Measurements from ENCODE around the gene CKMT1A.
"Not testable (repeated sequence)": the region's sequence is repeated elsewhere in the genome, so short reads cannot be mapped to it uniquely, and the experiment has no call there.

Gene CKMT1A

DNA sequence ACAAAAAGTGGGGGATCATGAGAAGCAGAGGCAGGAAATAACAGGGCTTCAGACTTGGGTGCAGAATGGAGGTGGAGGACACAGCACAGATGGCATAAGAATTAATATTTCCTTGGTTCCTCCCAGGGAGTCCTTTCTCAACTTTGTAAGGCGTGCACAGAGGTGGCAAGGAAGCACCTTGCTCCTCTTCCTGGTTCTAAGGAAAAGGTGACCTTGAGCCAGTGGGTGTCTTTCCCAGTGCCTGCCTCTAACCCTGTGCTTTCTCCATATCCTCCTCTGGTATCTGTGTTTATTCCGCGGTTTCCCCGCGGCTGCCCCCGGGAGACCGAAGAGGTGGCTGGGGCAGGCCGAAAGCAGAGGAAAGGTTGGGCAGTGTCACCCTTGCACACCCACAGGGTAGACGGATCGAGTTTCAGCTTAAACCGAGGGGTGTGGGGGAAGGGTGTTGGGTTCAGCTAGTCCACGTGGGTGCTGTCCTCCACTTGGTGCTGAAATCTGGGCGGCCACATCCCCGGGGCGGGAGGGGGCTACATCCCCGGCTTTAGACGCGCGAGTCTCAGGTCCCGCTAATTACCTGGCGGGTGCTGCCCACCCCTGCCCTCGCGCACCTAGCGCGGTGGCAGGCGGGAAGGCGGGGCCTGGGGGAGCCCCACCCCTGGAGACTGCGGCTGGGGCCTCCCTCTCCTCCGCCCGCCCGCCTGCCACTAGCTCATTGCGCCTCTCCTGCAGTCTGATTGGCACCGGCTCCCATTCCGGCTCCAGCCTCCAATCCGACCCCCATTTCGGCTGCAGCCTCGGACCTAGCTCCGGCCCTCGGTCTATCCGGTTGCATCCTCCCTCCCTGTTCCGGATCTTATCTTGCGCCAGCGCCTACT lies at the start of gene CKMT1A:
TSS of gene CKMT1A (plus strand) at position 712 of the 875 bp plus-strand sequence. CDS start 192 bp downstream, outside the sequence.
- H3K27ac ChIP-seq; H3K9me3 ChIP-seq; H3K36me3 ChIP-seq; H3K27me3 ChIP-seq; intact Hi-C loops (cut with DNase I; ENCODE audit: low total_unique reads); H3K4me3 ChIP-seq; H3K4me1 ChIP-seq; DNase-seq: not testable (repeated sequence)

DNA sequence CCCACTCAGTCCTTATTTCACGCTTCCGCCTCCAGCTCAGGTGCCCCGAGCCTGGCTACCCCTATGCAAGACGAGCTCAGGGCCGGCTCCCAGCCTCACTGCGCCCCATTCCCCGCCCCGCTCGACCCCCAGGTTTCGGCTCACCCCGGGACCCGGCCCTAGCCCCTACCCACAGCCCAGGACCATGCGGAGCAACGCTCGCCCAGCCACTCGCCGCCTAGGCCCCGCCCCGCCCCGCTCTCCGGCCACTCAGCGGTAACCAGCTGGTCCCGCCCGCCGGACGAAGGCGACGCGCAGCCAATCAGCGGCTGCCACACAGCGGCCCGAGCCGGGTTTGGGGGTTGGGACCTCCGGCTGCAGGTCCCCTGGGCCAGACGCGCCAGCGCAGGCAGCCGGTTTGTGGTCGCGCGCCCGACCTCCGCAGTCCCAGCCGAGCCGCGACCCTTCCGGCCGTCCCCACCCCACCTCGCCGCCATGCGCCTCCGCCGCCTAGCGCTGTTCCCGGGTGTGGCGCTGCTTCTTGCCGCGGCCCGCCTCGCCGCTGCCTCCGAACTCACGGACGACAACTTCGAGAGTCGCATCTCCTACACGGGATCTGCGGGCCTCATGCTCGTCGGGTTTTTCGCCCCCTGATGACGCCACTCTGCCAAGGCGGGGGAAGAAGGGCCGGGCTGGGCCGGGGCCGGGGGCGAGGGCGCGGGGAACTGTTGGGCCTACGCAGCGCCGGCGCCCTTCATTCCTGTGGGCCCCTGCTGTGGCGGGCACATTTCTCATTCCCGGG lies 44.8 kb upstream of the CKMT1A start, which contains the start of gene CATSPER2:
TSS of gene CATSPER2 (minus strand) at position 196 of the 781 bp plus-strand sequence. CDS start 783 bp downstream, outside the sequence.
- H3K27me3 ChIP-seq = no peaks in the 10 kb centered on the region
- TF ChIP-seq, protein P1, sequence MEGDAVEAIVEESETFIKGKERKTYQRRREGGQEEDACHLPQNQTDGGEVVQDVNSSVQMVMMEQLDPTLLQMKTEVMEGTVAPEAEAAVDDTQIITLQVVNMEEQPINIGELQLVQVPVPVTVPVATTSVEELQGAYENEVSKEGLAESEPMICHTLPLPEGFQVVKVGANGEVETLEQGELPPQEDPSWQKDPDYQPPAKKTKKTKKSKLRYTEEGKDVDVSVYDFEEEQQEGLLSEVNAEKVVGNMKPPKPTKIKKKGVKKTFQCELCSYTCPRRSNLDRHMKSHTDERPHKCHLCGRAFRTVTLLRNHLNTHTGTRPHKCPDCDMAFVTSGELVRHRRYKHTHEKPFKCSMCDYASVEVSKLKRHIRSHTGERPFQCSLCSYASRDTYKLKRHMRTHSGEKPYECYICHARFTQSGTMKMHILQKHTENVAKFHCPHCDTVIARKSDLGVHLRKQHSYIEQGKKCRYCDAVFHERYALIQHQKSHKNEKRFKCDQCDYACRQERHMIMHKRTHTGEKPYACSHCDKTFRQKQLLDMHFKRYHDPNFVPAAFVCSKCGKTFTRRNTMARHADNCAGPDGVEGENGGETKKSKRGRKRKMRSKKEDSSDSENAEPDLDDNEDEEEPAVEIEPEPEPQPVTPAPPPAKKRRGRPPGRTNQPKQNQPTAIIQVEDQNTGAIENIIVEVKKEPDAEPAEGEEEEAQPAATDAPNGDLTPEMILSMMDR (IDR thresholded peaks at IDR 0.05) = no peak
- H3K9me3 ChIP-seq = no peaks in the 10 kb centered on the region
- intact Hi-C loops (cut with DNase I; ENCODE audit: low total_unique reads) = no loop called here
- H3K36me3 ChIP-seq = peaks cover 8 to 51% (median 18%) of the 10 kb centered on the region in 3 donors
- H3K4me3 ChIP-seq = no peak within 1 kb of the TSS
- DNase-seq = no peak
- no peak within 1 kb of the TSS for H3K27ac ChIP-seq
- no peaks in the 10 kb centered on the region for H3K4me1 ChIP-seq

DNA sequence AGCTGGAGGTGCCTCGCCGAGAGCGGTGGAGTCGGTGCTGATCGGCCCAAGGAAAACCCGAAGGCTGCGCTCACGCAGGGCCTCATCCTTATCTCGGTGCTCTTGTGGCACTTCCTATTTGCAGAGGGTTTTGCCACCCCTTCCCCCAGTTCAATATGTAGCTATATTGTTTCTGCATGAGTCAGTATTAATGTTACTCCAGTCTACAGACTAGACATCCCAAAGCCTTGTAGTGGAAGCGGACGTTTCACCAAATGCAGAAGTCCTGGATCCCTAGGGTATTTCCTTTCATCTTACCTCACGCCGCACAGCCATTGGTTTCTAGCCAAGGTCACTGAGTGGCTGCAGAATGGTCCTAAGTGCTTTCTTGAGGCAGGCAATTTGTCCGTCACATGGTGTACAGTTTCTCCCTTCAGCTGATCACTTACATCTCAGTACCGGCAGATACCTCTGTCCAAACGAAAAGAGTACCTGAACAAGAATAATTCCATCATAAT lies 44.2 kb upstream of the CKMT1A start:
- H3K27ac ChIP-seq; H3K4me3 ChIP-seq; DNase-seq; intact Hi-C loops (cut with DNase I; ENCODE audit: low total_unique reads); H3K27me3 ChIP-seq; H3K4me1 ChIP-seq; H3K9me3 ChIP-seq: not testable (repeated sequence)
- peaks cover 8 to 51% (median 18%) of the 10 kb centered on the region in 3 donors for H3K36me3 ChIP-seq

DNA sequence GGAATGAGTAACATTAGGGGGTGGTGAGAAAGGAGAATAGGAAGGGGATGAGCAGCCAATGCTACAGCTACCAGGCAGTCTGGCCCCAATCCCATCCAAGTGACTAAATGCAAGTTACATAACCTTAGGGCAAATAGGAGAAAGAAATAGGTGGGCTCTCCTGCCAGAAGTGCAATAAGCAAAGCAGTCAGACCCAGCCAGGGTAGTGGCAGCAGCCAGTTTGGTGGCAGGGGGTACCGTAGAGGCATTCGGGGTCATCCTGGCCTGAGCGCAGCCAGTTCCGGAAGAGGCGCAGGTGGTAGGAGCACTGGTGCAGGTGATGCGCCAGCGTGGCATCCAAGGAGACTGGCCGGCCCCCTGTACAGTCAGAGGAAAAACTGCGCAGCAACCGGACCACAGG lies 33.9 kb upstream of the CKMT1A start:
- H3K4me1 ChIP-seq; H3K9me3 ChIP-seq; H3K27ac ChIP-seq; H3K27me3 ChIP-seq; H3K4me3 ChIP-seq; H3K36me3 ChIP-seq; DNase-seq; intact Hi-C loops (cut with DNase I; ENCODE audit: low total_unique reads): not testable (repeated sequence)

DNA sequence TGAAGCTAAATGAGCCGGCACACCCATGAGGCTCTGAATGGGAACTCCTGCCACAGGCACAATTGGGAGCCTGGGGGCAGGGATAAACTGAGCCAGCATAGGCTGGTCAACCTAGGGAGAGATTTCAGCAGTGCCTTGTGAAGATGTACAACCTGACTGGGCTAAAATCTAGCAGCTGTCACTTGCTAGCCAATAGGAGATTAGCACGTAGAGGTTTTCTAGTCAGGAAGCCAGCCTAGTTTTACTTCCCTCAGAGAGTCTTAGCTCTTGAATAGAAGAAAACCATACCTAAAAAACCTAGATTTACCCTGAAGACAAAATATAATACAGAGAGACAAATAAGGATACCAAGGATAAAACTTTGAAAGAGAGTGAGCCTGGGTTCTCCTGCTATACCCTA lies 31.4 kb upstream of the CKMT1A start:
- intact Hi-C loops (cut with DNase I; ENCODE audit: low total_unique reads); H3K36me3 ChIP-seq; H3K27ac ChIP-seq; DNase-seq; H3K27me3 ChIP-seq; H3K9me3 ChIP-seq; H3K4me3 ChIP-seq; H3K4me1 ChIP-seq: not testable (repeated sequence)

DNA sequence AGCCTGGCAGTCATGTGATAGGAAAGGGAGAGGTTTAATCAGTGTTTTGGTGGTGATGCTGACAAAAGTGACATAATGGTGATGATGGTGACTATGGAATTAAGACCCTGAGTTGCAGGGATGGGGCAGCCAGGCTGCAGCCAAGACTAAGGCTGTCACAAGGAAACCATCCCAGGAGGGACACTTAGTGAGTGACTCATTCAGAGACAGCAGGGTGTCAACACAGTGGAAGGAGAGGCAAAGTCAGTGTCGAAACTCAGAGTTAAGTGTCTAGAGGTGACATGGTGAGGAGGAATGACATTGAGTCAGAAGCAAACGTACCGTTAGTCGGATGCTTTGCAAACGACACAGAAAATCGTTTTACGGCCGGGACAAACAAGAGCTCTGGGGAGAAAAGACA lies 30.3 kb upstream of the CKMT1A start:
- H3K27ac ChIP-seq; intact Hi-C loops (cut with DNase I; ENCODE audit: low total_unique reads); H3K9me3 ChIP-seq; H3K4me3 ChIP-seq; H3K36me3 ChIP-seq; H3K4me1 ChIP-seq; H3K27me3 ChIP-seq; DNase-seq: not testable (repeated sequence)

DNA sequence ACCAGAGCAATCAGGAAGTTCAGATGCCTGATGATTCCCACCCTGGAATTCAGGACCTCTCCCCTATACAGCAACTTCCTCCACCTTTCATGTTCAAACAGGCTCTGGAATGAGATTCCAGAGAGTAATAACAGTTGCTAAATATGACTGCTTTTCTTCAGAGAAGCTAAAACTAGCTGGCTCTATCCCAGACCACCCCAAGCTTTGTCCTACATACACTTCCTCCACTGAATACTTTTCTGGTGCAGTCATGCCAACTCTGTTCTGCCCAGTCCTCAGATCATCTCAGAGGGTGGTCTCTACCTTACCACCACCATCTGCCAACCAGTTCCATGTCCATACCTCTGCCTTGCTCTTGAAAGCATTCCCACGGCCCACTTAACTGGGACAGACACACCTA lies 27.5 kb upstream of the CKMT1A start:
- DNase-seq; H3K4me1 ChIP-seq; intact Hi-C loops (cut with DNase I; ENCODE audit: low total_unique reads): not testable (repeated sequence)

DNA sequence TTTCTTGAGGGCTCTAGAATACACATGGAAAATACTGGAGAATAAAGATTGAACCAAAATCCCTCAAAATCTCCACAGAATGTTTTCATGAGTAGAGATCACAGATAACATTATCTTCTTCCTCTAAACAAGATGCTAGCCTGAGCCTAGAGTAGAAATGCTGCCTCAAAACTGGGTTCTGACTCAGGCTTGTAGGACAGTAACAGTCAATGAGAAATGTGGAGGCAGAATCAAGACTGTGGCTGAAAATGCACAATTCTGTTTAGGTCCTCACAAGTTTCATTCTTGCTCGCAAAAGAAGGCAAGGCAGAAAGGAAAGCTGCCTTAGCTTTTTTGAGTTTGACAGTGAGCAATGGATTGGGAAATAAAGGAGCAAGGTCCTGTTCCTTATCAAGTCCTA lies 19.5 kb upstream of the CKMT1A start:
- H3K9me3 ChIP-seq; H3K27ac ChIP-seq; H3K27me3 ChIP-seq; intact Hi-C loops (cut with DNase I; ENCODE audit: low total_unique reads); DNase-seq; H3K36me3 ChIP-seq; H3K4me3 ChIP-seq; H3K4me1 ChIP-seq: not testable (repeated sequence)

More for the DNA sequence above, 27.5 kb upstream of the CKMT1A start:
- H3K36me3 ChIP-seq, H3K9me3 ChIP-seq, H3K4me3 ChIP-seq, H3K27me3 ChIP-seq, H3K27ac ChIP-seq: not testable (repeated sequence)

DNA sequence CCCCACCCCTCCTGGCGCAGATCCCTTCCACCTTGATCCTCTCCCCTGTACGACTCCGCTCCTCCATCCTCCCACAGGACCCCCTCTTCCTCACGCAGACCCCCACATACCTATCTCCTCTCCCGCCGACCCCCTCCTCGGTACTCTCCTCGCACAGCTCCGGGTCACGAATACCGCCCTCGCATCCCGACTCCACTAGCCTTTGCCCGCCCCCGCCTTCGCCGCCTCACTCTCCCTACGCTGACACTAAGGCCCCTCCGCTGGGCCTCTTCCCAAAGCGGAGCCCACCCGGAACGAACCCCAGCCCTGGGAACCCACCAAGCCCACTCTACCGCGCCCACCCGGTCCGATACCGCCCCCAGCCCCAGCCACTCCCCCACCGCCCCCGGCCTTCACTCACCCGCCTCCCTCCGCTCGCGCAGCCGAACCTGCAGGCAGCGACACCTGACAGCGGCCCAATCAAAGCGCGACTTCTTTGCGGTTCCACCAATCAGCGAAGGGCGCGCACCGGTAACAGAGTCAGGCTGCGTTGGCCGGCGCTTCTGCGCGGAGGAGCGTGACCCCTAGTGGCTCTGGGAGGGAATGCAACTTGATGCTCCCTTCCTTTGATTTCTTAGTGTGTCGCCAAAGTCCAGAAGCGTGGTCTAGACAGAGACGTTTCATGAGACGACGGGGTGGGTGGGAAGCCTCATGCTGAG lies 3.9 kb upstream of the CKMT1A start:
- H3K4me1 ChIP-seq; intact Hi-C loops (cut with DNase I; ENCODE audit: low total_unique reads); H3K27ac ChIP-seq; H3K27me3 ChIP-seq; H3K9me3 ChIP-seq; H3K36me3 ChIP-seq; H3K4me3 ChIP-seq; DNase-seq: not testable (repeated sequence)

DNA sequence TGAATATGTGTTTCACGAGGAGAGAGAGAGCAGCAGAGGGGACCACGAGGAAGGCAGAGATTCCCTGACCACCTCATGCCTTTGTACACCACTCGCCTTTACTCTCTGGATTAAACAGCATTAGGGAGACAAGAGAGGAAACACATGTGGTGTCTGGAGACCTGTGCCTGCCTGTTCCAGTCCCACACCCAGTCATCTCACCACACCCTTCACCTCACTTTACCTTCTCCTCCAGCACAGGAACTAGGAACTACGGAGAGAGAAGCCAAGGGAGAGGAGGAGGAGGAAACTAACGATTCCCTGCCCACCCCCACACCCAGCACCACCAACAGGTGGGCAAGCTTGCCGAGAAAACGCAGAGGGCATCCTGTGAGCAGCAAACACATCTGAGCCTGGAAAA lies 980 bp upstream of the CKMT1A start:
- H3K27me3 ChIP-seq; intact Hi-C loops (cut with DNase I; ENCODE audit: low total_unique reads); DNase-seq; H3K9me3 ChIP-seq; H3K4me1 ChIP-seq; H3K4me3 ChIP-seq; H3K36me3 ChIP-seq; H3K27ac ChIP-seq: not testable (repeated sequence)
